ENCODE results near the gene PEAR1.

PEAR1 gene

GRCh38 chr1:156911577-156912298, 18.2 kb downstream of the PEAR1 start:
- FAIRE-seq (no peak), DNase-seq (ENCODE audit: insufficient read length, low spot score) (no peak)
- TF ChIP-seq POLR2AphosphoS5 (IDR thresholded peaks at IDR 0.05; ENCODE audit: low read depth, low read length) (no peak), POU2F2 (IDR thresholded peaks at IDR 0.05; ENCODE audit: low read depth, low read length) (no peak), PAX5 (IDR thresholded peaks at IDR 0.05; ENCODE audit: insufficient read depth, low read length, severe bottlenecking) (no peak), SPI1 (IDR thresholded peaks at IDR 0.05; ENCODE audit: low read depth, low read length) (no peak), POLR2A (IDR thresholded peaks at IDR 0.05; ENCODE audit: low read depth, low read length) (no peak), TAF1 (IDR thresholded peaks at IDR 0.05; ENCODE audit: low read depth, low read length) (no peak)

GRCh38 chr1:156912310-156912709, 18.8 kb downstream of the PEAR1 start:
- DNase-seq (ENCODE audit: insufficient read length, low spot score) = no peak
- TF ChIP-seq SPI1 (IDR thresholded peaks at IDR 0.05; ENCODE audit: low read depth, low read length) = no peak
- TF ChIP-seq PAX5 (IDR thresholded peaks at IDR 0.05; ENCODE audit: insufficient read depth, low read length, severe bottlenecking) = no peak
- TF ChIP-seq TAF1 (IDR thresholded peaks at IDR 0.05; ENCODE audit: low read depth, low read length) = no peak
- no peak for TF ChIP-seq POLR2A (IDR thresholded peaks at IDR 0.05; ENCODE audit: low read depth, low read length)
- TF ChIP-seq POLR2AphosphoS5 (IDR thresholded peaks at IDR 0.05; ENCODE audit: low read depth, low read length) = no peak
- TF ChIP-seq POU2F2 (IDR thresholded peaks at IDR 0.05; ENCODE audit: low read depth, low read length) = no peak
- no peak for FAIRE-seq

GRCh38 chr1:156912861-156913808, 19.6 kb downstream of the PEAR1 start:
- TF ChIP-seq POLR2AphosphoS5 (IDR thresholded peaks at IDR 0.05; ENCODE audit: low read depth, low read length) = no peak
- TF ChIP-seq PAX5 (IDR thresholded peaks at IDR 0.05; ENCODE audit: insufficient read depth, low read length, severe bottlenecking) = no peak
- no peak for TF ChIP-seq TAF1 (IDR thresholded peaks at IDR 0.05; ENCODE audit: low read depth, low read length)
- no peak for TF ChIP-seq POLR2A (IDR thresholded peaks at IDR 0.05; ENCODE audit: low read depth, low read length)
- TF ChIP-seq SPI1 (IDR thresholded peaks at IDR 0.05; ENCODE audit: low read depth, low read length) = no peak
- no peak for TF ChIP-seq POU2F2 (IDR thresholded peaks at IDR 0.05; ENCODE audit: low read depth, low read length)
- no peak for FAIRE-seq
- DNase-seq (ENCODE audit: insufficient read length, low spot score) = no peak

- FAIRE-seq = no peak
- TF ChIP-seq SPI1 (IDR thresholded peaks at IDR 0.05; ENCODE audit: low read depth, low read length) (no peak), POU2F2 (IDR thresholded peaks at IDR 0.05; ENCODE audit: low read depth, low read length) (no peak), TAF1 (IDR thresholded peaks at IDR 0.05; ENCODE audit: low read depth, low read length) (no peak), POLR2A (IDR thresholded peaks at IDR 0.05; ENCODE audit: low read depth, low read length) (no peak), PAX5 (IDR thresholded peaks at IDR 0.05; ENCODE audit: insufficient read depth, low read length, severe bottlenecking) (no peak), POLR2AphosphoS5 (IDR thresholded peaks at IDR 0.05; ENCODE audit: low read depth, low read length) (no peak)
- DNase-seq (ENCODE audit: insufficient read length, low spot score) = no peak
Observed at GRCh38 chr1:156913809-156914387, 20.4 kb downstream of the PEAR1 start.

GRCh38 chr1:156914440-156914856, 20.9 kb downstream of the PEAR1 start:
- no peak for FAIRE-seq
- TF ChIP-seq TAF1 (IDR thresholded peaks at IDR 0.05; ENCODE audit: low read depth, low read length) = no peak
- TF ChIP-seq POU2F2 (IDR thresholded peaks at IDR 0.05; ENCODE audit: low read depth, low read length) = no peak
- TF ChIP-seq SPI1 (IDR thresholded peaks at IDR 0.05; ENCODE audit: low read depth, low read length) = no peak
- TF ChIP-seq POLR2AphosphoS5 (IDR thresholded peaks at IDR 0.05; ENCODE audit: low read depth, low read length) = no peak
- TF ChIP-seq PAX5 (IDR thresholded peaks at IDR 0.05; ENCODE audit: insufficient read depth, low read length, severe bottlenecking) = no peak
- TF ChIP-seq POLR2A (IDR thresholded peaks at IDR 0.05; ENCODE audit: low read depth, low read length) = no peak
- DNase-seq (ENCODE audit: insufficient read length, low spot score) = no peak

GRCh38 chr1:156920233-156921052, 26.9 kb downstream of the PEAR1 start, which contains the start of gene LRRC71:
LRRC71 (plus strand) TSS chr1:156920632; CDS start chr1:156920804, 172 bp downstream.
- no peak for TF ChIP-seq POLR2A (IDR thresholded peaks at IDR 0.05; ENCODE audit: low read depth, low read length)
- no peak for TF ChIP-seq POLR2AphosphoS5 (IDR thresholded peaks at IDR 0.05; ENCODE audit: low read depth, low read length)
- no peak for TF ChIP-seq PAX5 (IDR thresholded peaks at IDR 0.05; ENCODE audit: insufficient read depth, low read length, severe bottlenecking)
- no peak for TF ChIP-seq POU2F2 (IDR thresholded peaks at IDR 0.05; ENCODE audit: low read depth, low read length)
- TF ChIP-seq TAF1 (IDR thresholded peaks at IDR 0.05; ENCODE audit: low read depth, low read length) = no peak
- no peak for TF ChIP-seq SPI1 (IDR thresholded peaks at IDR 0.05; ENCODE audit: low read depth, low read length)
- FAIRE-seq = no peak

GRCh38 chr1:156921053-156921529, 27.6 kb downstream of the PEAR1 start:
- FAIRE-seq = no peak
- no peak for DNase-seq (ENCODE audit: insufficient read length, low spot score)
- TF ChIP-seq POLR2AphosphoS5 (IDR thresholded peaks at IDR 0.05; ENCODE audit: low read depth, low read length) (no peak), PAX5 (IDR thresholded peaks at IDR 0.05; ENCODE audit: insufficient read depth, low read length, severe bottlenecking) (no peak), POU2F2 (IDR thresholded peaks at IDR 0.05; ENCODE audit: low read depth, low read length) (no peak), TAF1 (IDR thresholded peaks at IDR 0.05; ENCODE audit: low read depth, low read length) (no peak)

More at GRCh38 chr1:156920233-156921052, 26.9 kb downstream of the PEAR1 start, which contains the start of gene LRRC71:
- DNase-seq (ENCODE audit: insufficient read length, low spot score) = peak; percentile 80
